ENCODE data around the gene B3GNT2. TPM values are rescaled to one million over a fixed set of nuclear protein-coding genes. Genes with fewer than 3 reads are reported as not detected.

Gene B3GNT2
- total RNA-seq, 3 donors from 2014 or later, result 16.3 to 39.5 (median 25.6) TPM

DNA sequence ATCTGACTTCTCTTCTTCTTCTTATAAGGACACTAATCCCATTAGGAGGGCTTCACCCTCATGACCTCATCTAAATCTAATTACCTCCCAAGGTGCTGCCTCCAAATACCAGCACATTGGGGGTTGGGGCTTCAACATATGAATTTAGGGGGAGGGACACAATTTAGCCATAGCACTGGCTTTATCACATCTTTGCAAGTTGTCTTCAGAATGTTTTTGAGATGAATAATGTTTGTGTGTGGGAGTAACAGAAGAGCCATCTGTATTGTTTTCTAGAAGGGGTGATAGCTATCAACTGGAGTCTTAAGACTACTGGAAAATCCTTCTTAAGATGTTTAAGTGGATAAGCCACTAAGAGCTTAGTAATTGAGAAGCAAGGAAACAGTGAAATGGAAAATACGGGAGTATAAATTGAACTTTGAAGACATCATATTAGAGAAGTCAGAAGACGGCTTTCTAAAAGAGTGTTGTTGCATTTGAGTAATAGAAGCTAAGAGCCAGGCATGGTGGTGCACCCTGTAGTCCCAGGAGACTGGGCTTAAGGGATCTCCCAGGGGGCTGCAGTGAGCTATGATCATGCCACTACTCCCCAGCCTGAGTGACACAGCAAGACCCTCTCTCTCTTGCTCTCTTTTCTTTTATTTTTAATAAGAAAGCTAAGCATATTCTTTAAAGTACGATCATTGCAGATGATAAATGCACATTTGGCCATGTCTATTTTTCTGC is 32.6 kb upstream of the B3GNT2 start:
- TF ChIP-seq POLR2AphosphoS5 (IDR thresholded peaks at IDR 0.05) (no peak), POLR2A (IDR thresholded peaks at IDR 0.05) (no peak)
- TF ChIP-seq, protein P1, sequence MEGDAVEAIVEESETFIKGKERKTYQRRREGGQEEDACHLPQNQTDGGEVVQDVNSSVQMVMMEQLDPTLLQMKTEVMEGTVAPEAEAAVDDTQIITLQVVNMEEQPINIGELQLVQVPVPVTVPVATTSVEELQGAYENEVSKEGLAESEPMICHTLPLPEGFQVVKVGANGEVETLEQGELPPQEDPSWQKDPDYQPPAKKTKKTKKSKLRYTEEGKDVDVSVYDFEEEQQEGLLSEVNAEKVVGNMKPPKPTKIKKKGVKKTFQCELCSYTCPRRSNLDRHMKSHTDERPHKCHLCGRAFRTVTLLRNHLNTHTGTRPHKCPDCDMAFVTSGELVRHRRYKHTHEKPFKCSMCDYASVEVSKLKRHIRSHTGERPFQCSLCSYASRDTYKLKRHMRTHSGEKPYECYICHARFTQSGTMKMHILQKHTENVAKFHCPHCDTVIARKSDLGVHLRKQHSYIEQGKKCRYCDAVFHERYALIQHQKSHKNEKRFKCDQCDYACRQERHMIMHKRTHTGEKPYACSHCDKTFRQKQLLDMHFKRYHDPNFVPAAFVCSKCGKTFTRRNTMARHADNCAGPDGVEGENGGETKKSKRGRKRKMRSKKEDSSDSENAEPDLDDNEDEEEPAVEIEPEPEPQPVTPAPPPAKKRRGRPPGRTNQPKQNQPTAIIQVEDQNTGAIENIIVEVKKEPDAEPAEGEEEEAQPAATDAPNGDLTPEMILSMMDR (IDR thresholded peaks at IDR 0.05), result no peak
- no peak overlapping the region for H3K4me3 ChIP-seq
- no peak overlapping the region for H3K27ac ChIP-seq
- intact Hi-C loops (cut with DNase I; ENCODE audit: low total_unique reads), result loop anchor here (10.0 kb wide), 1 partner anchor 128 kb away; no protein-coding TSS in a partner anchor
- no peak for DNase-seq (ENCODE audit: low spot score in 2 of 2)
- no peaks in the 10 kb centered on the region for H3K36me3 ChIP-seq
- no peaks in the 10 kb centered on the region for H3K4me1 ChIP-seq
- H3K9me3 ChIP-seq, result no peaks in the 10 kb centered on the region
- no peaks in the 10 kb centered on the region for H3K27me3 ChIP-seq

DNA sequence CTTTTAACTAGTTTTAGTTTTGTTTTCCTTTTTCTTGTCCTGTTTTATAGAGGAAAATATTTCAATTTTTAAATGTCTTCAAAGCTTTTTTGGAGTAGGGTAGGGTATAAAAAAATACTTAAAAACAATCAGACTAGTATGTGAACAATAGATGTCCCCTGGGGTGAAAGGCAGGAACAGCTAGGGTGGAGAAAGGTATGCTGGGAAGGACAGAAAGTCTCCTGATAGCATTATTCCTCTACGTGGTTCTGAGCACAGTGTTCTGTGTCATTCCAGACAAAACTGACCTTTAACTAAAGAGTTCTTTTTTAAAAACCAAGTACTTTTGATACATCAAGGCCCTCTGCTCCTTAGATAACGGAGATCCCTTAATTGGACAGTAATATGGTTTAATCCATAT is 32.1 kb upstream of the B3GNT2 start:
- no peaks in the 10 kb centered on the region for H3K27me3 ChIP-seq
- no peaks in the 10 kb centered on the region for H3K4me1 ChIP-seq
- TF ChIP-seq POLR2AphosphoS5 (IDR thresholded peaks at IDR 0.05) (no peak), POLR2A (IDR thresholded peaks at IDR 0.05) (no peak)
- TF ChIP-seq, protein P1 (IDR thresholded peaks at IDR 0.05), result no peak
- no peak overlapping the region for H3K27ac ChIP-seq
- intact Hi-C loops (cut with DNase I; ENCODE audit: low total_unique reads), result loop anchor here (10.0 kb wide), 1 partner anchor 129 kb away; no protein-coding TSS in a partner anchor
- no peak for DNase-seq (ENCODE audit: low spot score in 2 of 2)
- no peak overlapping the region for H3K4me3 ChIP-seq
- H3K9me3 ChIP-seq, result no peaks in the 10 kb centered on the region
- no peaks in the 10 kb centered on the region for H3K36me3 ChIP-seq

DNA sequence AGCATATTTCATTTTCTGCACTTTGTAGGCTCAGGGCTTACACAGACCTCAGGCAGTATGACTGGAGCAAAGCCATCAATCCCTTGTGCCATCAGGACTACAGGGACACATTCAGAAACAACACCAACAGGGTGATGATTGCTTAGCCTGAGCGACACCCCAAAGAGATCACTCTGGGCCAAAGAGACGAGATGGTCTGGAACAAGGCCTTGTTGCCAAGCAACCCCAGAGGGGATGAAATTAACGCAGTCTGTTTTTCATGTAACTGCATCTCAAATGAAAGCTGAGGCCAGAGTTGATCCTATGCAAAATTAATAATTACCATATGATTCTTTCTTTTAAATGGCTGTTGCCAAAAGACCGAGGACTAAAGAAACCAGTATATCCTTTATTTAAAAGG is 20.2 kb upstream of the B3GNT2 start:
- no peaks in the 10 kb centered on the region for H3K27me3 ChIP-seq
- H3K4me1 ChIP-seq, result peaks cover 0 to 6% of the 10 kb centered on the region in 2 donors
- no peaks in the 10 kb centered on the region for H3K36me3 ChIP-seq
- TF ChIP-seq POLR2A (IDR thresholded peaks at IDR 0.05), result no peak
- TF ChIP-seq, protein P1 (IDR thresholded peaks at IDR 0.05), result no peak
- no peak for TF ChIP-seq POLR2AphosphoS5 (IDR thresholded peaks at IDR 0.05)
- H3K27ac ChIP-seq, result no peak overlapping the region
- H3K4me3 ChIP-seq, result no peak overlapping the region
- DNase-seq (ENCODE audit: low spot score in 2 of 2), result no peak
- intact Hi-C loops (cut with DNase I; ENCODE audit: low total_unique reads), result no loop called here
- no peaks in the 10 kb centered on the region for H3K9me3 ChIP-seq

DNA sequence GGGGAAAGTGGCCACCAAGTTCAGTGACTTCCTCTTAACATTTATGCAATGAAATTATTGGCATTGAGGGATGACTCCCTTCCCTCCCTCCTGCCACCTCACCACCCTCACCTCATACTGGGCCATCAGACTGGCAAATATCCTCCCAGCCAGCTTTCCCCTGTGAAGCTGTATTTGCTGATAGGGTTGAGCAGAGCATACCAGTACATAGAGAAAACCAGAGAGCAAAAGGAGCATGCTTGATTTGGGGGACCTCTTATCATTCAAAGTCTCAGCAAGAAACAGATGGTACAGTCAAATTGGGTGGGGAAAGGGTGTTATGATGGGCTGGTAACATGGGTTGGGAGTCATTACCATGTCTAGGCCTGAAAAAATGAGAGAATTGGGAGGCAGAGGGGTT is 19.1 kb upstream of the B3GNT2 start:
- Histone ChIP-seq H3K36me3 (no peaks in the 10 kb centered on the region), H3K4me1 (peaks cover 0 to 6% of the 10 kb centered on the region in 2 donors), H3K9me3 (no peaks in the 10 kb centered on the region), H3K27ac (peak overlapping the region; percentile 46 to 90), H3K27me3 (no peaks in the 10 kb centered on the region), H3K4me3 (no peak overlapping the region)
- no peak for DNase-seq (ENCODE audit: low spot score in 2 of 2)
- TF ChIP-seq POLR2AphosphoS5 (IDR thresholded peaks at IDR 0.05), result no peak
- TF ChIP-seq, protein P1 (IDR thresholded peaks at IDR 0.05), result no peak
- no peak for TF ChIP-seq POLR2A (IDR thresholded peaks at IDR 0.05)
- intact Hi-C loops (cut with DNase I; ENCODE audit: low total_unique reads), result no loop called here

DNA sequence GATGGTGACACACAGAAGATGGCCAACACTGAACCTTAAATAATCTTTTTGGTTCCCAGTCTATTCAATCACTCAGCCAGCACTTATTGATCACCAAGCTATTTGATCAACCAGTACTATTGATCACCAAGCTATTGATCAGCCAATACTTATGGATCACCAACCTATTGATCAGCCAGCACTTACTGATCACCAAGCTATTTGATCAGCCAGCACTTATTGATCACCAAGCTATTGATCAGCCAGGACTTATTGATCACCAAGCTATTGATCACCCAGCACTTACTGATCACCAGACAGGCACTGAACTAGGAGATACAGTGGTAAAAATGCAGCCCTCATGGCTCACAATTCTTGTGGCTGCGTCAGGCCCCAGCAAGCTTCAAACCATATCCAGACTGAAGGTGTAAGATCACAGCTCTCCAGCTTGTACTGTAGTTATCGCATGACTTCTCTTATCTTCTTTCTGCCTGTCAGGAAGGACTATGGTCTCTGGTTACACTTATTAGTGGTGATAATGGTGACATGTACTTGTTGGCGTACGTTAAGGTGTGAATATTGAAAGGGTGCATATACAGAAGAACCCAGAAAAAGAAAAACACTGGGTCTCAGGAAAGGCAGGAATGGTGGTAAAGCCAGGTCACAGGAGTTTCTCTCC is 18.4 kb upstream of the B3GNT2 start:
- Histone ChIP-seq H3K27me3 (no peaks in the 10 kb centered on the region), H3K36me3 (no peaks in the 10 kb centered on the region), H3K4me3 (no peak overlapping the region), H3K9me3 (no peaks in the 10 kb centered on the region), H3K4me1 (peaks cover 0 to 6% of the 10 kb centered on the region in 2 donors), H3K27ac (peak overlapping the region; percentile 88 to 90)
- TF ChIP-seq, protein P1 (IDR thresholded peaks at IDR 0.05), result no peak
- no peak for TF ChIP-seq POLR2A (IDR thresholded peaks at IDR 0.05)
- no peak for TF ChIP-seq POLR2AphosphoS5 (IDR thresholded peaks at IDR 0.05)
- intact Hi-C loops (cut with DNase I; ENCODE audit: low total_unique reads), result no loop called here
- no peak for DNase-seq (ENCODE audit: low spot score in 2 of 2)

Measured in breast epithelium (tissue), 4 donors.